AG09319 (cell line): ENCODE measurements around the gene ACOT9.

Source experiments
- DNase-seq: peaks from one replicate; pipeline ENCODE4 v3.0.0-alpha.2; 2010; ENCODE audit warnings: low read depth; ENCODE audit errors: extremely low read depth
- TF ChIP-seq, protein P1 (sequence below): IDR thresholded peaks from 2 replicates; pipeline ENCODE4 v1.5.1; 2011; ENCODE audit warnings: low read depth, mild to moderate bottlenecking, inconsistent platforms, low read length, moderate library complexity

The ACOT9 gene

DNA sequence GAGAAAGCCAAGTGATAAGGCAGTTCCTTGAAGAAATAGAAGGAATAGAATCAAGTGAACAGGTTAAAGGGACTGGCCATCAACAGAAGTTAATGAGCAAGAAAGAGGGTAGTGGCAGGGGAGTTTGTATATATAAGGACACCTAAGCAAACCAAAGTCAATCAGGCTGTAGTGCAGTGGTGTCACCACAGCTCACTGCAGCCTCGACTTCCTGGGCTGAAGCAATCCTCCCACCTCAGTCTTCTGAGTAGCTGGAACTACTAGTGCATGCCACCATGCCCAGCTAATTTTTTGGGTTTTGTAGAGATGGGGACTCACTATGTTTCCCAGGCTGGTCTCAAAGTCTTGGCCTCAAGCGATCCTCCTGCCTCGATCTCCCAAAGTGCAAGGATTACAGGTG, 15.9 kb downstream of the ACOT9 start:
- DNase-seq = no peak
- TF ChIP-seq, protein P1, sequence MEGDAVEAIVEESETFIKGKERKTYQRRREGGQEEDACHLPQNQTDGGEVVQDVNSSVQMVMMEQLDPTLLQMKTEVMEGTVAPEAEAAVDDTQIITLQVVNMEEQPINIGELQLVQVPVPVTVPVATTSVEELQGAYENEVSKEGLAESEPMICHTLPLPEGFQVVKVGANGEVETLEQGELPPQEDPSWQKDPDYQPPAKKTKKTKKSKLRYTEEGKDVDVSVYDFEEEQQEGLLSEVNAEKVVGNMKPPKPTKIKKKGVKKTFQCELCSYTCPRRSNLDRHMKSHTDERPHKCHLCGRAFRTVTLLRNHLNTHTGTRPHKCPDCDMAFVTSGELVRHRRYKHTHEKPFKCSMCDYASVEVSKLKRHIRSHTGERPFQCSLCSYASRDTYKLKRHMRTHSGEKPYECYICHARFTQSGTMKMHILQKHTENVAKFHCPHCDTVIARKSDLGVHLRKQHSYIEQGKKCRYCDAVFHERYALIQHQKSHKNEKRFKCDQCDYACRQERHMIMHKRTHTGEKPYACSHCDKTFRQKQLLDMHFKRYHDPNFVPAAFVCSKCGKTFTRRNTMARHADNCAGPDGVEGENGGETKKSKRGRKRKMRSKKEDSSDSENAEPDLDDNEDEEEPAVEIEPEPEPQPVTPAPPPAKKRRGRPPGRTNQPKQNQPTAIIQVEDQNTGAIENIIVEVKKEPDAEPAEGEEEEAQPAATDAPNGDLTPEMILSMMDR = no peak

DNA sequence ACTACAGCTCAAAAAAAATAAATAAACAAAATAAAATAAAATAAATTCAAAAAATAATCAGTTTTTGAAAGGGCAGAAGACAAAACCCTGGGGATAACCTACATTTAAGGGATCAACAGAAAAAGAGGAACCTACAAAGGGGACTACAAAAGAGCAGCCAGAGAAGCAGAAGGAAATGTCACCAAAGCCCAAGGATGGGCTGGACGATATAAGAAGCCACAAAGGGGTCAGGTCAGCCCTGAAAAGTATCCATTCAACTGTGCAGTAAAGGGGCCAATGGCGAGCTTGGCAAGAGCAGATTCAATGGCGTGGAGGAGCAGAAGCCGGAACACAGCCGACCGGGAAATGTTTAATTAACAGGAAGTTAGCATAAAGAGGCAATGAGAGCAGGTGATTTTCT, 16.9 kb downstream of the ACOT9 start:
- TF ChIP-seq, protein P1 = no peak
- no peak for DNase-seq

DNA sequence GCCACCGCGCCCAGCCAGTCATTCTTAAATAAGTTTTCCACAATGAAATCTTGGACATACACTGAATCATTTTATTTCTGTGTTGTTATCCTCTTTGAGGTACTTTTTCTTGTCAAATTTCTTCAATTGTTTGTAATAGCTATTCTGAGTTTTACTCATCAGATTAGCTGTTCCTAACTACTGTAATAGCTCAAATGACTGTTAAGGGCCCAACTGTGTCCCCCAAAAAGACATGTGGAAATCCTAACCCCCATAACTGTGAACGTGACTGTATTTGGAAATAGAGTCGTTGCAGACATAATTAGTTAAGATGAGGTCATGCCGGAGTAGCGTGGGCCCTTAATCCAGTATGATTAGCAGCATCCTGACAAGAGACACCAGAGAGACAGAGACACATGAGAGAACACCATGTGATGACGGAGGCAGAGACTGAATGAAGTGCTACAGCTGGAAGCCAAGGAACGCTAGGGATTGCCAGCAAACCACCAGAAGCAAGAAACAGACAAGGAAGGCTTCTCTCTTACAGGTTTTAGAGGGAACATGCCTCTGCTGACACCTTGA, 22.9 kb downstream of the ACOT9 start:
- TF ChIP-seq, protein P1 = no peak

DNA sequence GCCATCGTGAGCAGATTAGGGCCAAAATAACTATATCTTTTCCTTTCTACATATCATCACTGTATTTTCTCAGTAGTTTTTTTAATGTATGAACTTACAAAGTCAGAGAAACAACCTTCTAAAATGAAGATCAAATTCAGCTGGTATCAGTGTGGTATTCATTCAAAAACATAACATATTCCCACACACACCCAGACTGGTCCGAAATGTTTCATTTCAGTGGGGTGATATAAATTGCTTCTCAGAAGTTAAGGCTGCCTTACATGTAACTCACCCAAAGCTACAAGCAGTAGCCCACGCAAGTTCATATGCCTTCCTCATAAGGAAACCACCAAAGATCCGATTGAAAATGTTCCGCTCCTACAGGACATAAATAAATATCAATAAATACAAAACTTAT, 37.8 kb downstream of the ACOT9 start:
- TF ChIP-seq, protein P1 = no peak
- DNase-seq = no peak

More for the DNA sequence above, 22.9 kb downstream of the ACOT9 start:
- DNase-seq = no peak

DNA sequence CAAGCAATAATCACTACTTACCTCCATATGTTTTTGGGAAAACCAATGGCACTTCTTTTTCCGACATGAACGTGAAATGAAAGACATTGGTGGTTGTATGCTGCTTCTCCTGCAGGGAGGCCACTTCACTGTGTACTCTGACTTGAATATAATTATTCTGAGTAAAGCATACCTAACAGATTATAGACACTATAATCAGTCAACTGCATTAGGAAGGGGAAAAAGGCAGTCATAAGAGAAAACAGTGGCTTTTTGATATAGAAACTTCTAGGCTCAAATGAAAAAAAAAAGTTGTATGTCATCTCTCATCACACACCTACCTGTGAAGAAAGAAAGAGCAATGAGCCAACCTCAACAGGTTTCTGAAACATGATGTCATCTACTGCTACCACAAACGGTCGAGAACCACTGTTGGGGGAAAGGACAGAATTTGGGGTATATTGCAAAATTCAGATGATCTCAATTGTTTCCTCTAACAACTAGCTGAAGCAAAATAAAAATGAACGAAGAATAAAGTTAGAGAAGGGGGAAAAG, 38.3 kb downstream of the ACOT9 start:
- TF ChIP-seq, protein P1 = no peak
- no peak for DNase-seq

DNA sequence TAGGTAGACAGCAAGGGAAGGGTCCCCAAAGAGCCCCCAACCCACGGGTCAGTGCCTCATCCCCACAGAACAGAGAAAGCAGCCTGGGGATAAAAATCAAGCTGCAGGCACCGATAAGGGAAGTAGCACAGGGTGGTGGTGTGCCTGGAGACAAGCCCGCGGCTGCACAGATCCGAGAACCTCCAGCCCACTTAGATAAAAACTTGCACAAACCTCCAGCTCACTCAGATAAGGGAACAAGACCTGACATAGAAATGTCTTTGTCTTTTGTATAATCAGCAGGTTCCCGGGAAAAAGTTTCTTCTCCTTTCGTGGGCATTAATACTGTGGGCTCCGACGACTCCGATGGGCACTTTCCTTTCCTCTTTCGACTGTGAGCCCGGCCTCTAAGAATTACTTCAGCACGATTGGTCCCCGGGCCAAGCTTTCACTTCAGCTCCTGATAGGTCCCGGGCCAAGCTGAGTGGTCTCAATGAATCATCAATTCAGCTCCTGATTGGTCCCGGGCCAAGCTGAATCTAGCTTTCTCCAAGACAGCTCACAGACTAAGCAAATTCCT, 43.4 kb downstream of the ACOT9 start:
- DNase-seq = no peak
- TF ChIP-seq, protein P1 = no peak

DNA sequence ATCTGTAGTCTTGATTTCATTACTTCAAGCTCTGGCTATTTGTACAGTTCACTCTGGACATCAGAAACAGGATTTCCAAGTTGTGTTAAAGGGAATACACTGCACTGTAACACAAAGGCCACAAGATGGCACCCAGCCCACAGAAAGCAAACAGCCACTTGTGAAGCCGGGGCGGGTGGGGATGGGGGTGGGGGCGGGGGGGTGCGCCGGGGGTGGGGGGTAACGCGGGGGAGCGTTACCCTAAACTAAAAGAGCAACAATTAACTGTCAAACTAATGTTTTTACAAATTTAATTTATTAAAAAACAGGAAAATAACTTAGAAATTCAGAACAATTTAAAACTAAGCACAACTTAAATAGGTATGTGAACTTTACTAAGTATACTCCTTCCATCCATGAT, 48.5 kb downstream of the ACOT9 start:
- peak; percentile 4 for DNase-seq
- TF ChIP-seq, protein P1 = peak; percentile 60
